Stomach smooth muscle (tissue), 2 donors: ENCODE results near the gene ZNF205.
"Not testable (repeated sequence)": the region's sequence is repeated elsewhere in the genome, so short reads cannot be mapped to it uniquely, and the experiment has no call there.

Experiments used
- H3K27ac ChIP-seq: one replicate; pipeline ENCODE4 v1.7.0; 2013; ENCODE audit warnings: mild to moderate bottlenecking, low read length, inconsistent platforms
- H3K27me3 ChIP-seq, 2 donors: one replicate each; pipeline ENCODE4 v1.7.0; 2013; ENCODE audit warnings: low read length in 2 of 2; ENCODE audit not compliant: insufficient read depth in 2 of 2, control insufficient read depth in 1 of 2
- H3K36me3 ChIP-seq, 2 donors: one replicate each; pipeline ENCODE4 v1.7.0; 2013; ENCODE audit warnings: low read length in 2 of 2; ENCODE audit not compliant: control insufficient read depth in 2 of 2, insufficient read depth in 2 of 2
- H3K4me1 ChIP-seq: one replicate; pipeline ENCODE4 v1.7.0; 2013; ENCODE audit warnings: low read length; ENCODE audit not compliant: control insufficient read depth, insufficient read depth
- H3K4me3 ChIP-seq, 2 donors: one replicate each; pipeline ENCODE4 v1.7.0; 2013; ENCODE audit warnings: low read length in 2 of 2
- H3K9ac ChIP-seq, 2 donors: one replicate each; pipeline ENCODE4 v1.7.0; 2013; ENCODE audit warnings: low read length in 2 of 2, mild to moderate bottlenecking in 1 of 2
- H3K9me3 ChIP-seq, 2 donors: one replicate each; pipeline ENCODE4 v1.7.0; 2013; ENCODE audit warnings: low read length in 2 of 2; ENCODE audit not compliant: control insufficient read depth in 2 of 2
- donor health status: healthy.
- donor health status: Pancreatic carcinoma.

The ZNF205 gene

GRCh38 chr16:3072576-3073263 lies 39.7 kb upstream of the ZNF205 start:
- H3K9me3 ChIP-seq, H3K27me3 ChIP-seq, H3K4me1 ChIP-seq, H3K4me3 ChIP-seq, H3K27ac ChIP-seq, H3K36me3 ChIP-seq, H3K9ac ChIP-seq: not testable (repeated sequence)

- no peak overlapping the region for H3K27ac ChIP-seq
Observed at GRCh38 chr16:3073448-3073847, 38.9 kb upstream of the ZNF205 start.

GRCh38 chr16:3074860-3075522 lies 37.4 kb upstream of the ZNF205 start:
- no peaks in the 10 kb centered on the region for H3K36me3 ChIP-seq
- H3K9ac ChIP-seq: no peak overlapping the region
- no peak overlapping the region for H3K4me3 ChIP-seq
- H3K4me1 ChIP-seq: no peaks in the 10 kb centered on the region
- no peaks in the 10 kb centered on the region for H3K9me3 ChIP-seq
- peaks cover 0 to 8% of the 10 kb centered on the region in 2 donors for H3K27me3 ChIP-seq
- H3K27ac ChIP-seq: no peak overlapping the region

More at GRCh38 chr16:3073448-3073847, 38.9 kb upstream of the ZNF205 start:
- no peaks in the 10 kb centered on the region for H3K4me1 ChIP-seq
- H3K4me3 ChIP-seq: no peak overlapping the region
- H3K36me3 ChIP-seq: no peaks in the 10 kb centered on the region
- peaks cover 0 to 8% of the 10 kb centered on the region in 2 donors for H3K27me3 ChIP-seq
- H3K9ac ChIP-seq: no peak overlapping the region
- no peaks in the 10 kb centered on the region for H3K9me3 ChIP-seq

- Histone ChIP-seq H3K4me1 (no peaks in the 10 kb centered on the region), H3K4me3 (no peak overlapping the region), H3K27me3 (peaks cover 0 to 8% of the 10 kb centered on the region in 2 donors), H3K27ac (no peak overlapping the region), H3K9me3 (no peaks in the 10 kb centered on the region), H3K9ac (no peak overlapping the region), H3K36me3 (no peaks in the 10 kb centered on the region)
Observed at GRCh38 chr16:3075523-3075915, 36.9 kb upstream of the ZNF205 start.

- not testable (repeated sequence) for H3K27ac ChIP-seq, H3K9me3 ChIP-seq, H3K27me3 ChIP-seq, H3K36me3 ChIP-seq, H3K4me1 ChIP-seq, H3K9ac ChIP-seq, H3K4me3 ChIP-seq
Observed at GRCh38 chr16:3075946-3076345, 36.4 kb upstream of the ZNF205 start.

- Histone ChIP-seq H3K27me3 (peaks cover 0 to 8% of the 10 kb centered on the region in 2 donors), H3K36me3 (no peaks in the 10 kb centered on the region), H3K9ac (no peak overlapping the region), H3K9me3 (no peaks in the 10 kb centered on the region), H3K4me3 (no peak overlapping the region), H3K4me1 (no peaks in the 10 kb centered on the region), H3K27ac (no peak overlapping the region)
Observed at GRCh38 chr16:3076577-3076976, 35.8 kb upstream of the ZNF205 start.

GRCh38 chr16:3080024-3080423 lies 32.4 kb upstream of the ZNF205 start:
- no peaks in the 10 kb centered on the region for H3K36me3 ChIP-seq
- no peak overlapping the region for H3K4me3 ChIP-seq
- no peak overlapping the region for H3K27ac ChIP-seq
- no peaks in the 10 kb centered on the region for H3K9me3 ChIP-seq
- no peaks in the 10 kb centered on the region for H3K4me1 ChIP-seq
- no peak overlapping the region for H3K9ac ChIP-seq
- no peaks in the 10 kb centered on the region for H3K27me3 ChIP-seq

GRCh38 chr16:3081957-3082356 lies 30.4 kb upstream of the ZNF205 start:
- not testable (repeated sequence) for H3K4me1 ChIP-seq, H3K9me3 ChIP-seq, H3K27me3 ChIP-seq, H3K9ac ChIP-seq, H3K36me3 ChIP-seq, H3K4me3 ChIP-seq, H3K27ac ChIP-seq

GRCh38 chr16:3083408-3083807 lies 29.0 kb upstream of the ZNF205 start:
- not testable (repeated sequence) for H3K4me1 ChIP-seq, H3K9me3 ChIP-seq, H3K27me3 ChIP-seq, H3K9ac ChIP-seq, H3K27ac ChIP-seq, H3K36me3 ChIP-seq, H3K4me3 ChIP-seq

GRCh38 chr16:3084491-3084890 lies 27.9 kb upstream of the ZNF205 start:
- no peak overlapping the region for H3K4me3 ChIP-seq
- H3K4me1 ChIP-seq: peaks cover 3% of the 10 kb centered on the region
- no peaks in the 10 kb centered on the region for H3K36me3 ChIP-seq
- no peak overlapping the region for H3K27ac ChIP-seq
- no peaks in the 10 kb centered on the region for H3K27me3 ChIP-seq
- H3K9ac ChIP-seq: no peak overlapping the region
- H3K9me3 ChIP-seq: no peaks in the 10 kb centered on the region

GRCh38 chr16:3084969-3085670 lies 27.3 kb upstream of the ZNF205 start:
- no peak overlapping the region for H3K27ac ChIP-seq

More at GRCh38 chr16:3084969-3085670, 27.3 kb upstream of the ZNF205 start:
- H3K36me3 ChIP-seq: no peaks in the 10 kb centered on the region
- no peaks in the 10 kb centered on the region for H3K27me3 ChIP-seq
- peaks cover 3% of the 10 kb centered on the region for H3K4me1 ChIP-seq
- no peaks in the 10 kb centered on the region for H3K9me3 ChIP-seq
- no peak overlapping the region for H3K9ac ChIP-seq
- no peak overlapping the region for H3K4me3 ChIP-seq
